Neural progenitor cell (in vitro differentiated cells): ENCODE results near the gene CBLL1. TPM values are rescaled to one million over a fixed set of nuclear protein-coding genes. Genes with fewer than 3 reads are reported as not detected.

Source experiments
- DNase-seq: peaks from one replicate; pipeline ENCODE4 v3.0.0-alpha.2; 2016; ENCODE audit warnings: low spot score
- H2AFZ ChIP-seq: fragments of 200-600 bp; sonication (generic); replicated peaks from 2 replicates; pipeline ENCODE4 v1.6.1; 2016; ENCODE audit warnings: antibody characterized with exemption
- H3F3A ChIP-seq: fragments of 200-600 bp; sonication (generic); 2 replicates; pipeline ENCODE4 v1.6.1; 2016; ENCODE audit warnings: antibody characterized with exemption, low read depth
- H3K27ac ChIP-seq: fragments of 200-600 bp; sonication (generic); 2 replicates; pipeline ENCODE4 v1.5.1; 2016; ENCODE audit warnings: mild to moderate bottlenecking
- H3K27me3 ChIP-seq: fragments of 200-600 bp; sonication (generic); 2 replicates; pipeline ENCODE4 v1.6.1; 2016; ENCODE audit warnings: mild to moderate bottlenecking, moderate library complexity
- H3K36me3 ChIP-seq: fragments of 200-600 bp; sonication (generic); 2 replicates; pipeline ENCODE4 v1.5.1; 2016
- H3K4me1 ChIP-seq: fragments of 200-600 bp; sonication (generic); 2 replicates; pipeline ENCODE4 v1.6.1; 2016; ENCODE audit warnings: mixed run types
- H3K4me2 ChIP-seq: fragments of 200-600 bp; sonication (generic); 2 replicates; pipeline ENCODE4 v1.6.1; 2016
- H3K4me3 ChIP-seq: fragments of 200-600 bp; sonication (generic); 2 replicates; pipeline ENCODE4 v1.5.1; 2016
- H3K79me2 ChIP-seq: fragments of 200-600 bp; sonication (generic); 2 replicates; pipeline ENCODE4 v1.6.1; 2016; ENCODE audit warnings: low read depth
- H3K9ac ChIP-seq: fragments of 200-600 bp; sonication (generic); 2 replicates; pipeline ENCODE4 v1.6.1; 2016
- H3K9me3 ChIP-seq: fragments of 200-600 bp; sonication (generic); 2 replicates; pipeline ENCODE4 v1.5.1; 2016; ENCODE audit warnings: low read depth
- H4K20me1 ChIP-seq: fragments of 200-600 bp; sonication (generic); 2 replicates; pipeline ENCODE4 v1.6.1; 2016; ENCODE audit warnings: low read depth
- H3K27ac Mint-ChIP-seq: 3 replicates; pipeline ENCODE4 v1.8.0; 2021; ENCODE audit warnings: mixed read lengths
- H3K27me3 Mint-ChIP-seq: 2 replicates; pipeline ENCODE4 v1.8.0; 2022; ENCODE audit warnings: low read depth, mild to moderate bottlenecking, inconsistent platforms, moderate library complexity, mixed read lengths; ENCODE audit not compliant: insufficient read depth
- H3K36me3 Mint-ChIP-seq: 3 replicates; pipeline ENCODE4 v1.8.0; 2021; ENCODE audit warnings: mixed read lengths
- H3K4me1 Mint-ChIP-seq: 3 replicates; pipeline ENCODE4 v1.8.0; 2021; ENCODE audit warnings: mixed read lengths
- H3K4me3 Mint-ChIP-seq: 3 replicates; pipeline ENCODE4 v1.8.0; 2021; ENCODE audit warnings: mild to moderate bottlenecking, moderate library complexity, mixed read lengths
- H3K9me3 Mint-ChIP-seq: 3 replicates; pipeline ENCODE4 v1.8.0; 2020; ENCODE audit warnings: mixed read lengths
- CTCF ChIP-seq: fragments of 200-600 bp; sonication (generic); IDR thresholded peaks from 2 replicates; pipeline ENCODE4 v1.5.1; 2017; ENCODE audit warnings: antibody characterized with exemption, mild to moderate bottlenecking
- EZH2 ChIP-seq: fragments of 200-600 bp; sonication (generic); IDR thresholded peaks from 2 replicates; pipeline ENCODE4 v1.6.1; 2017; ENCODE audit warnings: antibody characterized with exemption, mild to moderate bottlenecking, moderate library complexity
- EZH2phosphoT487 ChIP-seq: fragments of 200-600 bp; sonication (generic); IDR thresholded peaks from 2 replicates; pipeline ENCODE4 v1.6.1; 2017; ENCODE audit warnings: antibody characterized with exemption
- total RNA-seq: library from RNA; depleted of rRNA; stranded (reverse); fragments of >200 nt; gene quantifications from 2 replicates; pipeline ENCODE4 v1.2.3, GENCODE V29; 2015; ENCODE audit warnings: low replicate concordance

The CBLL1 gene
- total RNA-seq, 1 donor from 2014 or later = 58.0 TPM

- Histone ChIP-seq H4K20me1 (no peaks in the 10 kb centered on the region), H3K36me3 (no peaks in the 10 kb centered on the region), H3K9me3 (no peaks in the 10 kb centered on the region), H3K4me1 (no peaks in the 10 kb centered on the region), H3K79me2 (no peaks in the 10 kb centered on the region), H3K9ac (no peak overlapping the region), H3K27ac (no peak overlapping the region), H3K4me2 (no peak overlapping the region), H3K27me3 (no peaks in the 10 kb centered on the region), H3F3A (no peaks in the 10 kb centered on the region), H2AFZ (no peak overlapping the region), H3K4me3 (no peak overlapping the region)
- H3K4me1 Mint-ChIP-seq = no peaks in the 10 kb centered on the region
- H3K27ac Mint-ChIP-seq = no peak overlapping the region
- no peaks in the 10 kb centered on the region for H3K36me3 Mint-ChIP-seq
- no peak overlapping the region for H3K4me3 Mint-ChIP-seq
- TF ChIP-seq EZH2phosphoT487 (no peak), CTCF (no peak), EZH2 (no peak)
- no peak for DNase-seq
- peaks cover 4% of the 10 kb centered on the region for H3K27me3 Mint-ChIP-seq
- no peaks in the 10 kb centered on the region for H3K9me3 Mint-ChIP-seq
These were observed 25.3 kb upstream of the CBLL1 start for GRCh38 chr7:107718456-107719193.

GRCh38 chr7:107721286-107721685, 22.7 kb upstream of the CBLL1 start:
- H3K27me3 Mint-ChIP-seq = peaks cover 4% of the 10 kb centered on the region
- no peak overlapping the region for H3K4me3 Mint-ChIP-seq
- no peak overlapping the region for H2AFZ ChIP-seq

GRCh38 chr7:107723255-107723654, 20.7 kb upstream of the CBLL1 start:
- DNase-seq = no peak
- TF ChIP-seq EZH2 (no peak), EZH2phosphoT487 (no peak), CTCF (no peak)
- Mint-ChIP-seq H3K27me3 (peaks cover 4% of the 10 kb centered on the region), H3K36me3 (no peaks in the 10 kb centered on the region), H3K9me3 (peaks cover 1% of the 10 kb centered on the region), H3K4me1 (peaks cover 2% of the 10 kb centered on the region), H3K4me3 (no peak overlapping the region), H3K27ac (no peak overlapping the region)
- Histone ChIP-seq H2AFZ (no peak overlapping the region), H3K27me3 (no peaks in the 10 kb centered on the region), H3K36me3 (no peaks in the 10 kb centered on the region), H3K79me2 (no peaks in the 10 kb centered on the region), H3K27ac (no peak overlapping the region), H4K20me1 (no peaks in the 10 kb centered on the region), H3K4me2 (no peak overlapping the region), H3K4me1 (no peaks in the 10 kb centered on the region), H3K9me3 (no peaks in the 10 kb centered on the region), H3K4me3 (no peak overlapping the region), H3F3A (no peaks in the 10 kb centered on the region), H3K9ac (no peak overlapping the region)

More at GRCh38 chr7:107721286-107721685, 22.7 kb upstream of the CBLL1 start:
- no peaks in the 10 kb centered on the region for H3K9me3 ChIP-seq
- no peak overlapping the region for H3K4me3 ChIP-seq
- H4K20me1 ChIP-seq = no peaks in the 10 kb centered on the region
- H3K9ac ChIP-seq = no peak overlapping the region
- H3F3A ChIP-seq = no peaks in the 10 kb centered on the region
- H3K36me3 ChIP-seq = no peaks in the 10 kb centered on the region
- no peak overlapping the region for H3K4me2 ChIP-seq
- DNase-seq = no peak
- no peaks in the 10 kb centered on the region for H3K79me2 ChIP-seq
- Mint-ChIP-seq H3K9me3 (no peaks in the 10 kb centered on the region), H3K4me1 (no peaks in the 10 kb centered on the region), H3K27ac (no peak overlapping the region), H3K36me3 (no peaks in the 10 kb centered on the region)
- TF ChIP-seq EZH2 = no peak
- no peak for TF ChIP-seq CTCF
- TF ChIP-seq EZH2phosphoT487 = no peak
- H3K27ac ChIP-seq = no peak overlapping the region
- H3K27me3 ChIP-seq = no peaks in the 10 kb centered on the region
- no peaks in the 10 kb centered on the region for H3K4me1 ChIP-seq
